ENCODE results near the gene MYO9A. TPM values are rescaled to one million over a fixed set of nuclear protein-coding genes. Genes with fewer than 3 reads are reported as not detected.

Gene MYO9A
- total RNA-seq, 1 donor from 2014 or later = 50.6 TPM

DNA sequence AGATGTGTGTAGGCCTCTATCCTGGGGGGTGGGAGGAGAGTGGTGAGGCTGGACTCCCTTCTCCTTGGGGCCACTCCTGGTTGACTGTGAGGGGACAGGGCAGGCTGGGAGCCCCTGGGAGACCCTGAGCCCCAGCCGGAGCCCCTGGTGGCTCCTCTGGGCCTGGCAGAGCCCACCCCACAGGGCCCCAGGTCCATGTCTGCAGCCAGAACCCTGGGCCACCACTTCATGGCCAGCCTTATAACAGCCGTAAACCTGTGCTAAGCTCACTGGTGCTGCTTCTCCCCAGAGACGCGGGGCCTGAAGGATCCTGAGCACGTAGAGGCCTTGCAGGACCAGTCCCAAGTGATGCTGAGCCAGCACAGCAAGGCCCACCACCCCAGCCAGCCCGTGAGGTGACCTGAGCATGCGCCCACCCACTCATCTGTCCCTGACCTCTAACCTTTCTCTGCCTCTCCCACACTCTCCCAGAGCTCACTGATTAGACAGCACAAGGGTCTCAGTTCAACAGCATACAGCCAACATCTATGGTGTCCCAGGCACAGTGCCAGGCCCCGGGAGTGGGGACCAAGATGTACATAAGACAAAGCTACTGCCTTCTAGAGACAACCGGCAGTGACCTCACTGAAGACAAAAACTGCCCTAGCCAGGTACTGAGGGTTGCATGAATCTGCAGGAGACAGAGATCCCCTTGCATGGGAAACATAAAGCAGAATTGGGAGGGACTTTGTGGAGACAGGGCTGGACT lies 304.1 kb downstream of the MYO9A start:
- H3K9me3 Mint-ChIP-seq = peaks cover 4% of the 10 kb centered on the region
- intact Hi-C loops (cut with micrococcal nuclease) = no loop called here
- DNase-seq (no peak), ATAC-seq (ENCODE audit: low read depth) (no peak)
- H3K27ac Mint-ChIP-seq = no peak overlapping the region
- H3K27me3 Mint-ChIP-seq = no peaks in the 10 kb centered on the region
- POLR2A ChIA-PET = no interaction called here
- no peaks in the 10 kb centered on the region for H3K4me1 Mint-ChIP-seq
- TF ChIP-seq, protein P1, sequence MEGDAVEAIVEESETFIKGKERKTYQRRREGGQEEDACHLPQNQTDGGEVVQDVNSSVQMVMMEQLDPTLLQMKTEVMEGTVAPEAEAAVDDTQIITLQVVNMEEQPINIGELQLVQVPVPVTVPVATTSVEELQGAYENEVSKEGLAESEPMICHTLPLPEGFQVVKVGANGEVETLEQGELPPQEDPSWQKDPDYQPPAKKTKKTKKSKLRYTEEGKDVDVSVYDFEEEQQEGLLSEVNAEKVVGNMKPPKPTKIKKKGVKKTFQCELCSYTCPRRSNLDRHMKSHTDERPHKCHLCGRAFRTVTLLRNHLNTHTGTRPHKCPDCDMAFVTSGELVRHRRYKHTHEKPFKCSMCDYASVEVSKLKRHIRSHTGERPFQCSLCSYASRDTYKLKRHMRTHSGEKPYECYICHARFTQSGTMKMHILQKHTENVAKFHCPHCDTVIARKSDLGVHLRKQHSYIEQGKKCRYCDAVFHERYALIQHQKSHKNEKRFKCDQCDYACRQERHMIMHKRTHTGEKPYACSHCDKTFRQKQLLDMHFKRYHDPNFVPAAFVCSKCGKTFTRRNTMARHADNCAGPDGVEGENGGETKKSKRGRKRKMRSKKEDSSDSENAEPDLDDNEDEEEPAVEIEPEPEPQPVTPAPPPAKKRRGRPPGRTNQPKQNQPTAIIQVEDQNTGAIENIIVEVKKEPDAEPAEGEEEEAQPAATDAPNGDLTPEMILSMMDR (IDR thresholded peaks at IDR 0.05) = no peak
- CTCF ChIA-PET = no interaction called here
- H3K36me3 Mint-ChIP-seq (ENCODE audit: low read depth) = no peaks in the 10 kb centered on the region
- no peak overlapping the region for H3K4me3 Mint-ChIP-seq

DNA sequence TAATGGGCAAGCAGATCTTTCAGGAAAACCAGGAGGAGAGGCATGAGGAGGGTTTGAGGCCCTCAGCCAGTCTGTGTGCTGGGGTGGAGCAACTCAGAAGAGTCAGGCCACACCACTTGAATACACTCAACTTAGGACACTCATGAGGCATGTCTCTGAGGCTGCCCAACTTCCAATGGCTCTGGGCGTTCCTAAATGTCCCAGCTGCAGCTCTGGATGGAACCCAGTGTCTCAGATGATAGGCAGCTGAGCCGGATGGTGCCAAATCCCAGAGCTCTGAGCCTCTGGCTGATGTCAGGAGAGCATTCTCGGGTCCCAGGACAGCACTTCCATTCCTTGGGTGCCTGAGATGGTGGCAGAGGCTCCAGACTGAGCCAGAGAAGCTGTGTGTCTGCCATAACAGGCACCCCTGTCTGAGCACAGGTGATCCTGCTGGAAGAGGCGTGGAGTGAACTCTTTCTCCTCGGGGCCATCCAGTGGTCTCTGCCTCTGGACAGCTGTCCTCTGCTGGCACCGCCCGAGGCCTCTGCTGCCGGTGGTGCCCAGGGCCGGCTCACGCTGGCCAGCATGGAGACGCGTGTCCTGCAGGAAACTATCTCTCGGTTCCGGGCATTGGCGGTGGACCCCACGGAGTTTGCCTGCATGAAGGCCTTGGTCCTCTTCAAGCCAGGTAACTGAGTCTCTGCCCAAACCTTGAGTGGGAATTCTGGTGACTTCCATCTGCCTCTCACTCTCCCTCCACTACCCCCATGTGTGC lies 304.8 kb downstream of the MYO9A start:
- DNase-seq (no peak), ATAC-seq (ENCODE audit: low read depth) (no peak)
- intact Hi-C loops (cut with micrococcal nuclease) = no loop called here
- Mint-ChIP-seq H3K4me3 (no peak overlapping the region), H3K36me3 (ENCODE audit: low read depth) (no peaks in the 10 kb centered on the region), H3K27me3 (no peaks in the 10 kb centered on the region), H3K9me3 (no peaks in the 10 kb centered on the region), H3K4me1 (no peaks in the 10 kb centered on the region), H3K27ac (no peak overlapping the region)
- POLR2A ChIA-PET = no interaction called here
- CTCF ChIA-PET = no interaction called here
- TF ChIP-seq, protein P1 (IDR thresholded peaks at IDR 0.05) = no peak

GRCh38 chr15:71811752-71812735 lies 305.9 kb downstream of the MYO9A start:
- TF ChIP-seq, protein P1 (IDR thresholded peaks at IDR 0.05) = no peak
- DNase-seq = no peak
- CTCF ChIA-PET = no interaction called here
- POLR2A ChIA-PET = no interaction called here
- intact Hi-C loops (cut with micrococcal nuclease) = no loop called here
- Mint-ChIP-seq H3K4me1 (no peaks in the 10 kb centered on the region), H3K36me3 (ENCODE audit: low read depth) (no peaks in the 10 kb centered on the region), H3K27ac (no peak overlapping the region), H3K4me3 (no peak overlapping the region), H3K27me3 (no peaks in the 10 kb centered on the region), H3K9me3 (no peaks in the 10 kb centered on the region)
- ATAC-seq (ENCODE audit: low read depth) = no peak

DNA sequence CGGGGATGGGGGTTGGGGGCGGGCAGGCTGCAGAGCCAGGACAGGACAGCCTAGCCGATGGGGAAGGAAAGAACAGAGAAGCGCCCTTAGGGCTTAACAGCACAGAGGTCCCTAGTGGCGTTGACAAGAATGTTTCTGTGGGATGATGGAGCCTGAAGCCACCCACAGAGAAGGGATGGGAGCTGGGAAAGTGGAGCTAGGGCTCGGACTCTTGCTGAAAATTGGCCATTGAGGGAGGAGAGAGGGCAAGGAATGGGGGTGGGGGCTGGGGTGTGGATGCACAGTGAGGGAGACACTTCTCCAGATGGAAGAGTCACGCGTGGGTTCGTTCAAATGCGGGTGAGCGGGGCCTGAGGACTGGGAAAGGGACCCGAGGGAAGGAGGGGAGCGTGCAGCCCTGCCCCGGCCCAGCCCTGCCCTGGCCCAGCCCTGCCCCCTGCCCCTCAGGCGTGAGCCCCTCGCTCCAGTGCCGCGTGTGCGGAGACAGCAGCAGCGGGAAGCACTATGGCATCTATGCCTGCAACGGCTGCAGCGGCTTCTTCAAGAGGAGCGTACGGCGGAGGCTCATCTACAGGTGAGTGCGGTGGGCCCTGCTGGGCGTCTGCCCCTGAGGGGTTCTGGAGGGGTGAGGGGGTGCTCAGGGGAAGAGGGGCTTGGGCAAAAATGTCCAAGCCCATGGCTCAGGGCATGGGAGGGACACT lies 306.8 kb downstream of the MYO9A start:
- no peaks in the 10 kb centered on the region for H3K4me1 Mint-ChIP-seq
- ChIA-PET CTCF (no interaction called here), POLR2A (no interaction called here)
- intact Hi-C loops (cut with micrococcal nuclease) = no loop called here
- no peaks in the 10 kb centered on the region for H3K9me3 Mint-ChIP-seq
- H3K4me3 Mint-ChIP-seq = no peak overlapping the region
- no peaks in the 10 kb centered on the region for H3K36me3 Mint-ChIP-seq (ENCODE audit: low read depth)
- DNase-seq (no peak), ATAC-seq (ENCODE audit: low read depth) (no peak)
- TF ChIP-seq, protein P1 (IDR thresholded peaks at IDR 0.05) = no peak
- no peak overlapping the region for H3K27ac Mint-ChIP-seq
- H3K27me3 Mint-ChIP-seq = no peaks in the 10 kb centered on the region
